Pulmonary artery endothelial cell (primary cell): ENCODE measurements around the gene PTGDR. TPM values are rescaled to one million over a fixed set of nuclear protein-coding genes. Genes with fewer than 3 reads are reported as not detected.

ENCODE experiments used
- DNase-seq: peaks from one replicate; pipeline ENCODE4 v3.0.0-alpha.2; 2011; ENCODE audit warnings: low read depth, low spot score
- total RNA-seq: library from RNA; depleted of rRNA; stranded (reverse); fragments of >200 nt; gene quantifications from 2 replicates; pipeline ENCODE4 v1.2.3, GENCODE V29; 2014

The PTGDR gene, protein sequence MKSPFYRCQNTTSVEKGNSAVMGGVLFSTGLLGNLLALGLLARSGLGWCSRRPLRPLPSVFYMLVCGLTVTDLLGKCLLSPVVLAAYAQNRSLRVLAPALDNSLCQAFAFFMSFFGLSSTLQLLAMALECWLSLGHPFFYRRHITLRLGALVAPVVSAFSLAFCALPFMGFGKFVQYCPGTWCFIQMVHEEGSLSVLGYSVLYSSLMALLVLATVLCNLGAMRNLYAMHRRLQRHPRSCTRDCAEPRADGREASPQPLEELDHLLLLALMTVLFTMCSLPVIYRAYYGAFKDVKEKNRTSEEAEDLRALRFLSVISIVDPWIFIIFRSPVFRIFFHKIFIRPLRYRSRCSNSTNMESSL
- not detected in 2 replicates for total RNA-seq

DNA sequence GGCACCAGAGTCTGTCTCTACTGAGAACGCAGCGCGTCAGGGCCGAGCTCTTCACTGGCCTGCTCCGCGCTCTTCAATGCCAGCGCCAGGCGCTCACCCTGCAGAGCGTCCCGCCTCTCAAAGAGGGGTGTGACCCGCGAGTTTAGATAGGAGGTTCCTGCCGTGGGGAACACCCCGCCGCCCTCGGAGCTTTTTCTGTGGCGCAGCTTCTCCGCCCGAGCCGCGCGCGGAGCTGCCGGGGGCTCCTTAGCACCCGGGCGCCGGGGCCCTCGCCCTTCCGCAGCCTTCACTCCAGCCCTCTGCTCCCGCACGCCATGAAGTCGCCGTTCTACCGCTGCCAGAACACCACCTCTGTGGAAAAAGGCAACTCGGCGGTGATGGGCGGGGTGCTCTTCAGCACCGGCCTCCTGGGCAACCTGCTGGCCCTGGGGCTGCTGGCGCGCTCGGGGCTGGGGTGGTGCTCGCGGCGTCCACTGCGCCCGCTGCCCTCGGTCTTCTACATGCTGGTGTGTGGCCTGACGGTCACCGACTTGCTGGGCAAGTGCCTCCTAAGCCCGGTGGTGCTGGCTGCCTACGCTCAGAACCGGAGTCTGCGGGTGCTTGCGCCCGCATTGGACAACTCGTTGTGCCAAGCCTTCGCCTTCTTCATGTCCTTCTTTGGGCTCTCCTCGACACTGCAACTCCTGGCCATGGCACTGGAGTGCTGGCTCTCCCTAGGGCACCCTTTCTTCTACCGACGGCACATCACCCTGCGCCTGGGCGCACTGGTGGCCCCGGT lies at the start of gene PTGDR:
Gene PTGDR, plus strand, starts transcription at position 198 of the 778 bp plus-strand sequence. Its CDS starts 117 bp downstream, at position 315.
- DNase-seq = no peak

DNA sequence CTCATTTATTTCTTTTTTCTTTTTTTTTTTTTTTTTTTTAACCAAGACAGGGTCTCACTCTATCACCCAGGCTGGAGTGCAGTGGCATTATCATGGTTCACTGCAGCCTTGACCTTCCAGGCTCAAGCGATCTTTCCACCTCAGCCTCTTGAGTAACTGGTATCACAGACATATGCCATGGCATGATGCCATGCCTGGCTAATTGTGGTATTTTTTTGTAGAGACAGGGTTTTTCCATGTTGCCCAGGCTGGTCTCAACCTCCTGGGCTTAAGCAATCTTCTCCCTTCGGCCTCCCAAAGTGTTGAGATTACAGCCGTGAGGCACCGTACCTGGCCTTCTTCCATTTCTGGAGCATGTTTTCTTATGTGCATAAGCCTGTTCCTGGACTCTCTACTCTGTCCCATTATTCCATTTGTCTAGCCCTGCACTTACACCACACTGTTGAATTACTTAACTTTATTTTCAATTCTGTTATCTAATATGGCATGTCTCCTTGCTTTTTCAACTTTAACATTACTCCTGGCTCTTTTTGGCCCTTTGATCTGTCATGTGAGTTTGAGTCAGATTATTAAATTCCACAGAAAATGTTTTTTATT lies 47.9 kb upstream of the PTGDR start:
- no peak for DNase-seq

DNA sequence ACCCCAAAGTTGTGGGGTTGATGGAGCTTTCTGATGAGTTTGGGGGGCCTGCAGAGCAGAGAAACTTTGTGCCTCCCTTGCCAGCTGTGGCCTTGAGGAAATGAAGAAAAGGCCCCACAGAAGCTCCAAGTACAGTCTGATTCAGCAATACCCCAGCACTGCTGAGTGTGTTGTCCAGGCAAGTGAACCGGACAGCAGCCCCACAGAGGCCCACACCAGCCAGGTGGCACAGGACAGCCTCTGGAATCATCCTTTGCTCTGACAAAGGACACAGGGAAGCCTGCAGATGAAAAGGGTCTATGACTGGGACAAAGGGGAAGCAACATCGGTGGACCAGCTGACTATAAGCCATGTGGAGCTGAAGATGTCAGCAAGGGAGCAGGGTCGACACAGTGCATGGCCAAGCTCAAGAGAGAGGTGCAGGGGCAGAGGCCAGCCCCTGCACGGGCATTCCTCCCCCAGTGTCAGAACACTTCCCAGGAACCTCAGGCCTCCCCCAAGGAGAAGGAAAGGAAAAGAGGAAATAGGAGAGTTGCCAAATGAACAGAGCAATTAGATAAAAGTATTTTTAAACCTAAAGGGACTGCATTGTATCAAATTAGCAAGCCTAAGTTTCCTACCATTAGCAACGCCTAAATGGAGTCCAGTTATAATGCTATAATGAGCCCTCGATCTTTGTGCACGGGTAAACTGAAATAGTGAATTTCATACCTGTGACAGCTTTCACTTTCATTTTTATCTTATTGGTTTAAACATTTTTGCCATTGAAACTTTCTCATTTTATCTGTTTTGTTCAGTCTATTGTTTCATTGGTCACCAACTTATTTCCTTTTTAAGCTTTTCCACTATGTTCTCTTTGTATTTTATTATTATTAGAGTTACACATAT lies 46.3 kb upstream of the PTGDR start:
- no peak for DNase-seq

DNA sequence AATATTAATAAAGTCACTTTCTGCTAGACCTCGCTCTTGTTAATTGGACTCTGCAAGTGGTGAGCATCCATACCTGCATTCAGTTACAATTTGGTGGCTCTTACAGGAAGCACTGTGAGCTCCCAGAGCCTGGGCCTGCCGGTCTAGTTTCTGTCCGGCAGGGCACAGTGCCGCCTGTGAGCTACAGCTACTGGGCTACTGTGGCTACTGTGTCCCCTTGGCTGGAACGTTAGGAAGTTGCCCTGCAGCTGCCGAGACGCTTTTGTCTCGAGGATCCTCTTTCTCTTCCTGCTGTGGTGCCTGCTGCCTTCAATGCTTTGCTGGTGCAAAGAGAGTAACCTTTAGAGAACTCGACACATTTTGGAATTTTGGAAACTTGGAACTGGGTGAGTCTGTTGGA lies 44.6 kb upstream of the PTGDR start:
- no peak for DNase-seq

DNA sequence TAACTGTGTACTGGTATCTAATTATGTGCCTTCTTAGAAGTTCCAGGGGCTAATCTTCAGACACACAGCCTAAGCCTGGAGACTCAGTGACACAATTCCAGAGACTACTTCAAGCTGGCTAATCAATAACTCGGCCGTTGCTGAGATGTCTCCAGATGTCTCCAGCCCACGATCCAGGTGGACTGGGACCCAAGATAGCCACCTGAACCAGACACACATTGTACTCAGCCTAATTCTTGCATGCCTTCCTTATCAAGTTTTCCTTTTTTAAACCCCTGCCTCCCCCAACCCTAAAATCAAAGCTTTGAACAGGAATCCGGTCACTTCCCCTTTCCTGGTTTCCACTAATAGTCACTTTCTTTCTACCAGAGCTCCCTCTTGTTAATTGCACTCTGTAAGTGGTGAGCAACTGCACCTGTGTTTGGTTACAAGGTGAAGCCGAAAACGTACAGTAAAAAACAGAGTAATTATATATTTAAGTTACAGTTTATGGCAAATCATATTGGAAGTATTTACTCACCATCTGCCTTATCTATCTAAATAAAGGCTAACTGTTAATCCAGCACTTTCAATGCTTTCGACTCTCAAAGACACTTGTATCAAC lies 39.8 kb upstream of the PTGDR start:
- no peak for DNase-seq

DNA sequence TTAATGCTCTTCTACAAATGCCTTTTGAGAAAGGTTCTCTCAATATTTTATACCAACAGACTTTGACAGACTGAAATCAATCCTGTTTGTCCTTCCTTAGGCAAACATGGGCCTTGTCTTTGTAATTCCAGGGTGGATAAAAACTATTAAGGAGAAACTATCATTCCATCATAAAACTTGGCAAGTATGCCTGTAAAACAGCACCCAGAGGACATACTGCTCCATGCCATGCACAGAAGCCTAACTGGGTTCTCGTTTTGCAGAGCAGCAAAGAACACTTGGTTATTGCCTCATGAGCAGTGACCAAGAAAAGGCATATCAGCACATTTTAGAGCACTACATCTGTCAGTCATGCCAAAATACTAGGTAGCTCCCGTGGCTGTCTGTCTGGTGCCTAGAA lies 33.8 kb upstream of the PTGDR start:
- no peak for DNase-seq

DNA sequence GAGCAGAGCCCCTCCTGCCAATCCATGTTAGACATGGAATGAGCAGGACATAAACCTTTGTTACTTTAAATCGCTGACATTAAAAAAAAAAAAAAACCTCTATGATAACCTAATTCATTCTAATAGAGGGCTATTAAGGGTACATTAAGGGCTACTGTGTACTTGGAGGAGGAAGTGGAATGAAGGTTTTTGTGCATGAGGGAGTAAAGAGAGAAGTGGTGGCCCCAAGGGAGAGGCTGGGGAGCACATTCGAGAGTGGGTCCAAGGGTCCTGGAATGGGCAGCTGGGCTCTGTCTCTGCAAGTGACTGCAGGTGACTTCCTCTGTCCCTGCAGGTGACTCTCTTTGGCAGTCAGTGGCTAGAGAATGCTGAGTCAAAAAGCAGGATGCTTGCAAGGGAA lies 32.1 kb upstream of the PTGDR start:
- no peak for DNase-seq

DNA sequence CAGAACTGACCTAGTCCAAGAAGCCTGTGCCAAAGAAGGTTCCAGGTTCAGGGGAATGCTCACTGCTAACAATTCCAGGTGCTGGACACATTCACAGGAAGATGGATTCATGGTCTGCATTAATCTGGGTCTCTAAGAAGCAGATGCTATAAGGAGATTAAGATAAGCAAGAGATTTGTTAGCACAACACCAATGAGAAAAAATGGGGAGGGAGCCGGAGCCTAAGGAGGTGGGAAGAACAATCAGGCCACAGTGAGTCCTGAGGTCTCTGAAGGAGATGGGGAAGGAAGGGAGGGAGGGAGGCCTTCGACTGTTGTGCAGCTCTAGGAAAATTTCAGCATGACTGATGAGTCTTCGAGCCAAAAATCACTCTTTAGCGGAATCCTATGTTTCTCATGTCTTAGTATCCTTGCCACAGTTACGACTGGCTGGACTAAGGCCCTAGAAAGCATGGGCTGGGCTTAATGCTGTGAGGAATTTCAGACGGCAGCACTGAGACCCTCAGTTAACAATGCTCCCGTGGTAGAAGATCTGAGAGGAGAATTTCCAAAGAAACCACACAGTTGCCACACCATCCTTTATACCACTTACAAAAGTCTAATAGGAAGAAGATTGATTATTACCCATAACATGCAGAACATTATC lies 31.5 kb upstream of the PTGDR start:
- no peak for DNase-seq

DNA sequence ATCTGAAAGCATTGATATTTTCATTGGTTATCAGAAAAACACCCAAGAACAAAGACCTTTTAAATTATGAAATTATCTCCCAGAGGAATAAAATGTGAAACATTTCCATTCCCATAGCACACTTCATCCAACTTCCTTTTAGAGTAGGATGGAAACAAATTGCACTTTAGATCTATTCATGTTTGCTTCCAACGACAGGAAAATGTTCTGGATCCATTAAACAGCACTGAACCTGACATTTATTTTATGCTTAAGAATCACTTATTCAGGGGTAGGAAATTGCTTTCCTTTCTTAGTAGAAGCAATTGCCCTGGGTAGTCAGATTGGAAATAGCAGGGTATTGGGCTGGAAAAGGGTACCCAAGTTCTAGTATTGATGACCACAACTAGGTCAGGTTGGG lies 28.8 kb upstream of the PTGDR start:
- no peak for DNase-seq

DNA sequence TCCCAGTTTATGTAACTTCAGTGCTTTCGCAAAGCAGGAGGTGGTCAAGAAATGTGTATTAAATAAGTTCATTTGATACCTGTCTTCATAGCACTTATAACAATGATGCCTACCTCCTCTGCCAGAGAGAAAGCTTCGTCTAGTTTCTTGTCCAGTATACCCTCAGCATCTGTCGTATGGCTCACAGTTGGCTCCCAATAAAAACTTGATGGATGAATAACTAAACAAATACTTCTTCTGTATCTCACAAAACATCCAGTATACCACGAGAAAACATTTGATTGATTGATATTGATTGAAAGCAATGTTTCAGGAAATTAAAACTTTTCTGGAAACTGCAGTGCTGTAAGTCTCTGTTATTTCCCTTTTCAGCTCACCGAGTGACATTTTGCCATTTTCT lies 26.9 kb upstream of the PTGDR start:
- no peak for DNase-seq

DNA sequence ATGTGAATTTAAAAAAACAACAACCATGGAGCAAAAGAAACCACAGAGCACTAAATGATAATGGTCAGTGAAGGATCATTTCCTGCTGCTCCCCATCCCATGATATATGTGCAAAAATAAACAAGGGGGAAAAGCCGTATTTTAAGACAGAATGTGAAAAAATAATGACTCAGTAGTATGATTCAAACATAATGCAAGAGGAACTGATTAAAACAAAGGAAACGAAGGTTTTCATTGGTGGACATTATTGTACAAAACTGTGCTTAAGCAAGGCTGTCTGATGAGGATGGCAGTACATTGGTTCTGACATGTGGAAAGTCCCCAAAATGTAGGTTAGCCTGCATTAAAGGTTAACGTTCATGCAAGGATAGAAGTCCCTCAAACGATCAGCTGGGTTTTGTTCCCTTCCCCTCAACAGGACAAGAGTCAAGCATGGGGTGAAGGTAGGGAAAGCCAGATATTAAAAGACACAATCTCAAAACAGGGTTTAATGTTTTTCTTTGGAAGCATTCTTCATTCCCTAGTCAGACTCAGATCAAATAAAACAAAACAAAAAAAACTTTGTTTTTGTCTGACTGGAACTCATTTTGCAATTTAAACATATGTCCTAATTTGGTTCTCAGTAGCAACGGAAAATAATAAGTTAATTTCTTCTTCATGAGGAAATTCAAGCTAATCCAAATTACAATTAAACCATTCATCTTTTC lies 26.3 kb upstream of the PTGDR start:
- DNase-seq = no peak

DNA sequence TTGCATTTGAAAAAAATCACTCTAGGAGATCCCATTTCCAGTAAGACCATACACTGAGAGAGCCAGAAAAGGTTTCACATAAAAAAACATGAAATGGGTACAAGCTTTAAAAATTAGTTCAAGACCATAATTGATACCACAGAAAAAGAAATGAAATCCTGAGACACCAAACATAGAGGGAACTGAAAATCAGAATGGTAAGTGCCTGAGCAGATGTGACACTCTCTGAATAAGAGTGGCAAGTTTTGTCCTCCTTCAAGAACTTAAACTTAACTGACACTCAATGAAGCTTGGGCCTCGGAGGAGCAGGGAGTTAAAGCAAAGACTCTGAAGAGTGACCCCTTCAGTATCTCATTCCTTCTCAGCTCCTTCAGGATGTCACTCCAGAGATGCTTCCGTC lies 23.2 kb upstream of the PTGDR start:
- DNase-seq = no peak

DNA sequence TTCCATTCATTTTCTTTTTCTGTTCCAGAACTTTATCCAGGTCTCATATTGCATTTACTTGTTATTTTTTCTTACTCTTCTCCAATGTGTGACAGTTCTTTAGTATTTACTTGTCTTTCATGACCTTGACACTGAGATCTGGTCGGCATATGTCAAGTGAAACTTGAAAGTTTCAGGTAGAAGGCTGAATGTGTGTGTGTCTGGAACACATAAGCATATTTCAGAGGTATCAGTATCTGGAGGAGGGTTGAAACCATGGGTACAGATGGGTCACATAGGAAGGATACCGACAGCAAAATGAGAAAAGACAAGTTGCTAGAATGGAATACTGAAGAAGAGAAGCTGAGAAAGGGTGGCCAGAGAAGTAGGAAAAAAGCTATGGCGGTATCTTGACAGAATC lies 22.5 kb upstream of the PTGDR start:
- no peak for DNase-seq

DNA sequence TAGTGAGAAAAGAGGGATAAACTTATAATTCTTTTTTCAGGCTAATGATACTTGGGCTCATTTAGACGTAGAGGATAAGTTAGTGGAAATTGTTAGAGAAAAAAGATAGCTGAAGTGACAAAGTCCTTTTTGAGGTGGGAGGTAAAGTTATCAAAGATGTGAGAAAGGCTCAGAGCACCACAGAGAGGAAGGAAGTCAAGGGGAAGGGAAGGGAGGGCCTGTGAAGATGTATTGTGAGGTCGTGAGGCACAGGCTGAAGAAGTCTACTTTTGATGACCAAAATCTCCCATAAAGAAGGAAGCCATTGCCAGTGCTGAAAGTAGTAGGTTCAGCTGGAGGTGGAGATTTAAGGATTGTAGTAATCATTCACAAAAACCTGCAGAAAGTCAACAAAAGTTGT lies 19.4 kb upstream of the PTGDR start:
- no peak for DNase-seq

DNA sequence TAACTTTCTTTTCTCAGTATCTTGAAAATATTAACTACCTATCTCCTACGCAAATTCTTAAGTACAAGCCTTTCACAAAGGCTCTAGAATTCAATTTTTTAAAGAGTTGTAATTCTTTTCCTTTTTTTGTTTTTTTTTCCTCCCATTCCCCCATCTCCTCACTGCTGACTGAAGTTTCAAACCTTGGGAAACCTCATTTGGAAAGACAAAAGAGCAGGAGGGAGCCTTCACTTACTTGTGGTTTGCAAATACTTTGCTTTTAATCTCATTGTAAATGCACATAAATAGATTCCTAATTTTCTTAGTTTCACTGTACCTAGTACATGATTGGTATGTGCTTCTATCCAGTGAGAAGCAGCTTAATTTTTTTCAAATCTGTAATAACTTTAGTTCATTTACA lies 15.8 kb upstream of the PTGDR start:
- no peak for DNase-seq

DNA sequence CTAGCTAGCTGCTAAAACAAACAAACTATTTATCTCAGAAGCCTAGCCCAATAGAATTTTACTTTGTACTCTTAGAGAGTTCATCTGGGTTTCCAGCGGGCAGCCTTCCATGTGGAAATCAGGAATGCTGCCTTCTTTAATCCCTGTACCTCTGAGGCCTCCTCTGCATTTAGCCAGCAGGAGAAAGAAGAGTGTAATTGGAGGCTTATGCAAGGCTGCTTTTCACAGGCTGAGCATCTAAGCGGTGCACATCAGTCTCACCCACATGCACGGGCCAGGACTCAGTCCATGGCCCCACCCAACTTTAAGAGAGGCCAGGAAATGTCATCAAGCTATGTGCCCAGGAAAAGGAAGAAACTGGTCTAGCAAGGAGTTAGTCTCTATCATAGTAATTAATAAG lies 14.0 kb upstream of the PTGDR start:
- DNase-seq = no peak

DNA sequence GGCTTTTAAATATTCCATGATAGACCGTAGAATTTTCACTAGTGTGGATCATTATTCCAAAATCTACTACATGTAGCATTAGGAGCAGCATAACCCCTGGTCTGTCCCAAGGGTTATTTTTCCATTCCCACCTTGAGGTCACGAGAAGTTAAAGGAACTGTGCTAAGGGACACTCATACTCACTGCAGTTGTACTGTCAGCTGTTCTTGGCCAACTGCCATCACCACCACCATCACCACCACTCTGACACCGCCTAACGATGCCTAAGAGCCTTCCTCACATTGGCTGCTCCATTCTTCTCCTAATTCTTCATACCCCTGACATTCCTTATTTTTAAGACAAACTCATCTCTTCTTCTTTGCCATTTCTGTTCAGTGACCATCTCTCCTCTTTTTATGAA lies 13.4 kb upstream of the PTGDR start:
- DNase-seq = no peak

DNA sequence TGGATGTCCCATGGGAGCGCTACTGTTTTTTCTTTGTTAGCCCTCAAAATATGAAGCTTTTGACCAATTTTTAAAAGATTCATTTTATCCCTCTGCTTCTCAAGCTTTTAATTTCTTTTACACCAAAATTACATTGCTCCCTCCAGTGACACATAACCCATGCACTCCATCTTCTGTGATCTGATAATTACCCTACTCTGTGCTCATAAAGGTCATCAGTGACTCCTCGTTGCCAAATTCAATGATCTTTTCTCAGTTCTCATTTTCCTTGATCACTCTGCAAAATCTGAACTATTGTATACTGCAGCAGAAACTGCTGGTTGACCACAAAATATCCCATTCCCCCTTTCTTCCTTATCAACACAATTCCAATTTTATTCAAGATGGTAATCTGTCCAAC lies 8.7 kb upstream of the PTGDR start:
- no peak for DNase-seq

DNA sequence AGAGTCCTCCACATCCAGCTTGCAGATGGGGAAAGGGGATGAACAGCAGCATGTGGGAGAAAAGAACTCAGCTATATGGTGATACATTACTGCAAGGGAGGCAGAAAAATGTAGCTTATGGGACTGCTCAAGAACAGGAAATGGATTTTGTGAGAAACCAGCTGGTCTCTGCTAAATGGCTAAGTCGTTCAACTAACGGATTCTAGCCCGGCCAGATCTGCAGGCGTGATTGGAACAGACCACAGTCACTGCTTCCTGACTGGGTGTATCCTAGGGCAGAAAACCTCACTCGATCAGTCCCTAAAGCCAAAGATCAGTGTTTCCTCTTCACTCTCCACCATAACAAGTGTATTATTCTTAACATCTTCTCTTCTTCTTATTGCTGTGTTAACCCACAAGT lies 8.1 kb upstream of the PTGDR start:
- DNase-seq = no peak

DNA sequence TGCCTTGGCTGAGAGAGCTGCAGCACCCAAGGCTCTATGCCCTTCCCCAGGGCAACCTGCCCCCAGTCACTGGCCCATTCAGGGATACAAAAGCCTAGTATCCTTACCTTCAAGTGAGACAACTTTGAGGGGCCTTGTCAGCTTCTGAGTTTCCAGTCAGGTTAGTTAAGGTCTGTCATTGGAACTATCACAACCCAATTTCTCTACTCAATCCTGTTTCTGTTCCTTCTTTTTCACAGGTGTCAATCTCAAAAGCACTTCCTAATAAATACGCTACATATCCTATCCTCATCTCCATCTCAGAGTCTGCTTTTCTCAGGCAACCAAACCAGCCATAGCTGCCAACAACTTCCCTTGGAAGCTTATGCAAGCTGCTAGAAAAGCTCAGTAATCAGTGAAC lies 4.9 kb upstream of the PTGDR start:
- no peak for DNase-seq
